HepG2 (cell line): ENCODE results near the gene NDST1. TPM values are rescaled to one million over a fixed set of nuclear protein-coding genes. Genes with fewer than 3 reads are reported as not detected.

Experiments used
- CHD2 ChIP-seq: IDR thresholded peaks from 2 replicates; pipeline ENCODE4 v1.6.1; 2011; ENCODE audit warnings: low read depth, low read length, improper control_type of control experiment
- DMTF1 ChIP-seq: sonication (generic); formaldehyde crosslinking; IDR thresholded peaks from 2 replicates; pipeline ENCODE4 v1.4.0; 2020; ENCODE audit warnings: mild to moderate bottlenecking, missing genetic modification reagents
- FOXA1 ChIP-seq, 2 experiments: fragments of 450-650 bp in 1 of 2; sonication (generic) in 1 of 2; formaldehyde crosslinking in 1 of 2; IDR thresholded peaks; 2 replicates each; pipeline versions ENCODE4 v1.4.0 to v1.6.1; 2016 to 2020; ENCODE audit warnings: missing genetic modification reagents in 1 of 2
- FOXO4 ChIP-seq: sonication (generic); formaldehyde crosslinking; conservative IDR thresholded peaks from 2 replicates; pipeline ENCODE4 v1.8.1; 2023; ENCODE audit warnings: missing genetic modification reagents
- GLMP ChIP-seq: sonication (generic); formaldehyde crosslinking; IDR thresholded peaks from 2 replicates; pipeline ENCODE4 v1.9.0; 2021; ENCODE audit warnings: missing genetic modification reagents, mild to moderate bottlenecking, borderline replicate concordance
- GTF2F1 ChIP-seq: fragments of 150-350 bp; IDR thresholded peaks from 2 replicates; pipeline ENCODE4 v1.6.1; 2014; ENCODE audit warnings: low read length
- HNF4G ChIP-seq, 2 experiments: sonication (generic) in 1 of 2; formaldehyde crosslinking in 1 of 2; IDR thresholded peaks; 2 replicates each; pipeline versions ENCODE4 v1.4.0 to v1.6.1; 2011 to 2020; ENCODE audit warnings: borderline replicate concordance in 2 of 2, low read depth in 2 of 2, mild to moderate bottlenecking in 2 of 2, low read length in 1 of 2, missing genetic modification reagents in 1 of 2, moderate library complexity in 1 of 2
- HOMEZ ChIP-seq: IDR thresholded peaks from 2 replicates; pipeline ENCODE4 v1.6.1; 2016; ENCODE audit warnings: low read depth
- KDM5B ChIP-seq: sonication (generic); formaldehyde crosslinking; IDR thresholded peaks from 2 replicates; pipeline ENCODE4 v1.4.0; 2020; ENCODE audit warnings: missing genetic modification reagents, mild to moderate bottlenecking, borderline replicate concordance
- NPAS2 ChIP-seq: sonication (generic); formaldehyde crosslinking; IDR thresholded peaks from 2 replicates; pipeline ENCODE4 v1.8.0; 2022; ENCODE audit warnings: mild to moderate bottlenecking, missing genetic modification reagents, borderline replicate concordance
- SPEN ChIP-seq: sonication (generic); formaldehyde crosslinking; IDR thresholded peaks from 2 replicates; pipeline ENCODE4 v1.5.1; 2020; ENCODE audit warnings: low read depth, mild to moderate bottlenecking, missing genetic modification reagents
- SRSF1 ChIP-seq: fragments of 200-400 bp; formaldehyde crosslinking; optimal IDR thresholded peaks from 2 replicates; pipeline ENCODE3; 2017; ENCODE audit warnings: mild to moderate bottlenecking, low read depth, low read length, moderate library complexity
- TERF1 ChIP-seq: sonication (generic); formaldehyde crosslinking; IDR thresholded peaks from 2 replicates; pipeline ENCODE4 v1.8.0; 2022; ENCODE audit warnings: mild to moderate bottlenecking, missing genetic modification reagents, moderate library complexity
- ZFP37 ChIP-seq: sonication (generic); formaldehyde crosslinking; IDR thresholded peaks from 2 replicates; pipeline ENCODE4 v1.4.0; 2020; ENCODE audit warnings: missing genetic modification reagents, borderline replicate concordance
- ZFP62 ChIP-seq: sonication (generic); formaldehyde crosslinking; IDR thresholded peaks from 2 replicates; pipeline ENCODE4 v1.4.0; 2020; ENCODE audit warnings: missing genetic modification reagents
- ZFX ChIP-seq: sonication (generic); formaldehyde crosslinking; IDR thresholded peaks from 2 replicates; pipeline ENCODE4 v1.4.0; 2020; ENCODE audit warnings: mild to moderate bottlenecking, low read depth, missing genetic modification reagents, moderate library complexity
- ZNF180 ChIP-seq: sonication (generic); formaldehyde crosslinking; IDR thresholded peaks from 2 replicates; pipeline ENCODE4 v1.4.0; 2020; ENCODE audit warnings: low read depth, missing genetic modification reagents, borderline replicate concordance
- ZNF225 ChIP-seq: sonication (generic); formaldehyde crosslinking; IDR thresholded peaks from 2 replicates; pipeline ENCODE4 v1.4.0; 2020; ENCODE audit warnings: mild to moderate bottlenecking, missing genetic modification reagents
- ZNF350 ChIP-seq: sonication (generic); formaldehyde crosslinking; IDR thresholded peaks from 2 replicates; pipeline ENCODE4 v1.4.0; 2020; ENCODE audit warnings: mild to moderate bottlenecking, low read depth, missing genetic modification reagents, borderline replicate concordance
- ZNF883 ChIP-seq: sonication (generic); formaldehyde crosslinking; IDR thresholded peaks from 2 replicates; pipeline ENCODE4 v1.5.1; 2020; ENCODE audit warnings: mild to moderate bottlenecking, missing genetic modification reagents; ENCODE audit errors: not compliant biosample characterization
- polyA plus RNA-seq, 8 experiments: library from polyadenylated mRNA; depleted of rRNA in 3 of 8; stranded (reverse) in 7 of 8; unstranded in 1 of 8; fragments of >200 nt; fragmentation: Illumina TruSeq in 4 of 8; extraction: Trizol in 4 of 8; gene quantifications; 2 replicates each; pipeline versions ENCODE4 v1.2.1 to v1.2.3, GENCODE V29; 2011 to 2016; ENCODE audit warnings: low read depth in 4 of 8, missing spikeins in 1 of 8, mixed read lengths in 1 of 8; ENCODE audit not compliant: insufficient read depth in 1 of 8
- total RNA-seq, 5 experiments: library from RNA; depleted of rRNA; stranded (reverse); fragments of >200 nt; fragmentation: Illumina TruSeq; extraction: Trizol; gene quantifications; 2 replicates each; pipeline ENCODE4 v1.2.3, GENCODE V29; 2016; ENCODE audit warnings: low read depth in 1 of 5

NDST1 gene
- total and polyA plus RNA-seq, 2 of the 13 experiments (the other 11 are each of a cell fraction or from before 2014, with no cell fraction given), result 23.8 to 26.2 TPM

GRCh38 chr5:150517272-150518152 lies 9.6 kb downstream of the NDST1 start (continued):
- no peak; the same call in 1 of the 2 replicates for TF ChIP-seq HOMEZ (CRISPR knock-in tag)
- no peak for TF ChIP-seq FOXO4 (CRISPR knock-in tag)
- peak; percentile 32; the same call in 1 of the 2 replicates for TF ChIP-seq KDM5B (CRISPR knock-in tag)
- no peak for TF ChIP-seq NPAS2 (CRISPR knock-in tag)
- TF ChIP-seq ZNF180 (CRISPR knock-in tag), result no peak
- no peak for TF ChIP-seq ZNF883 (CRISPR knock-in tag)
- no peak for TF ChIP-seq GLMP (CRISPR knock-in tag)
- TF ChIP-seq GTF2F1, result no peak
- TF ChIP-seq CHD2, result no peak
- no peak; the same call in 1 of the 2 replicates for TF ChIP-seq SPEN
- TF ChIP-seq ZFX (CRISPR knock-in tag), result peak; percentile 39
- no peak for TF ChIP-seq FOXA1 (IDR thresholded peaks at IDR 0.05)
- TF ChIP-seq FOXA1 (CRISPR knock-in tag; IDR thresholded peaks at IDR 0.05), result peak; percentile 69
- TF ChIP-seq ZNF225 (CRISPR knock-in tag), result no peak
- TF ChIP-seq HNF4G (IDR thresholded peaks at IDR 0.05; ENCODE audit: borderline replicate concordance, low read depth, low read length), result peak; percentile 92
- TF ChIP-seq HNF4G (CRISPR knock-in tag; IDR thresholded peaks at IDR 0.05; ENCODE audit: borderline replicate concordance, low read depth), result peak; percentile 49; the same call in 1 of the 2 replicates
- no peak for TF ChIP-seq TERF1 (CRISPR knock-in tag)
- no peak; the same call in 1 of the 2 replicates for TF ChIP-seq ZNF350 (CRISPR knock-in tag)
- no peak for TF ChIP-seq SRSF1
- no peak for TF ChIP-seq DMTF1
- no peak for TF ChIP-seq ZFP62
- no peak for TF ChIP-seq ZFP37 (CRISPR knock-in tag)
